Measurements from ENCODE around the gene RPN2.

DNA sequence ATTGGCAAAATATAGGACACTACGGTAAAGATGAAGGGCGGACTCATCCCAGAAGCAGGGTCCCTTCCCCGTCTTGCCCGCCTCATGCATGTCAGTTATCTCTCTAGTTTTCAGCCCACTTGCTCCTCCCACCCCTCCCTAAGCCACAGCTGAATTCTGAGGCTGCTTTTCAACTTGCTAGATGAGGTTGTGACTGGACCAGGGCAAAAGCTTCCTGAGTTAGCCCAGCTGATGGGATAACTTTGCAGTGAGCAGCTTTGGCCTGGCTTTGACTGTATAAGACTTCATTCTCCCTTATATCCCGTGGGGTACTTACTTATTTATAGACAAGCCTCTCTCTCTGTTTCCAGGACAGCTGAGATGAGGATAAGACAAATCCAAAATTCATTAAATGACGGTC lies 59.3 kb downstream of the RPN2 start:
- TF ChIP-seq RAD21 (IDR thresholded peaks at IDR 0.05) (no peak), ATF3 (IDR thresholded peaks at IDR 0.05) (no peak), SP1 (IDR thresholded peaks at IDR 0.05) (no peak), YY1 (IDR thresholded peaks at IDR 0.05) (no peak)
- TF ChIP-seq, protein P1, sequence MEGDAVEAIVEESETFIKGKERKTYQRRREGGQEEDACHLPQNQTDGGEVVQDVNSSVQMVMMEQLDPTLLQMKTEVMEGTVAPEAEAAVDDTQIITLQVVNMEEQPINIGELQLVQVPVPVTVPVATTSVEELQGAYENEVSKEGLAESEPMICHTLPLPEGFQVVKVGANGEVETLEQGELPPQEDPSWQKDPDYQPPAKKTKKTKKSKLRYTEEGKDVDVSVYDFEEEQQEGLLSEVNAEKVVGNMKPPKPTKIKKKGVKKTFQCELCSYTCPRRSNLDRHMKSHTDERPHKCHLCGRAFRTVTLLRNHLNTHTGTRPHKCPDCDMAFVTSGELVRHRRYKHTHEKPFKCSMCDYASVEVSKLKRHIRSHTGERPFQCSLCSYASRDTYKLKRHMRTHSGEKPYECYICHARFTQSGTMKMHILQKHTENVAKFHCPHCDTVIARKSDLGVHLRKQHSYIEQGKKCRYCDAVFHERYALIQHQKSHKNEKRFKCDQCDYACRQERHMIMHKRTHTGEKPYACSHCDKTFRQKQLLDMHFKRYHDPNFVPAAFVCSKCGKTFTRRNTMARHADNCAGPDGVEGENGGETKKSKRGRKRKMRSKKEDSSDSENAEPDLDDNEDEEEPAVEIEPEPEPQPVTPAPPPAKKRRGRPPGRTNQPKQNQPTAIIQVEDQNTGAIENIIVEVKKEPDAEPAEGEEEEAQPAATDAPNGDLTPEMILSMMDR (IDR thresholded peaks at IDR 0.05; ENCODE audit: low read depth, low read length, missing input control) = no peak
- TF ChIP-seq, protein P2, sequence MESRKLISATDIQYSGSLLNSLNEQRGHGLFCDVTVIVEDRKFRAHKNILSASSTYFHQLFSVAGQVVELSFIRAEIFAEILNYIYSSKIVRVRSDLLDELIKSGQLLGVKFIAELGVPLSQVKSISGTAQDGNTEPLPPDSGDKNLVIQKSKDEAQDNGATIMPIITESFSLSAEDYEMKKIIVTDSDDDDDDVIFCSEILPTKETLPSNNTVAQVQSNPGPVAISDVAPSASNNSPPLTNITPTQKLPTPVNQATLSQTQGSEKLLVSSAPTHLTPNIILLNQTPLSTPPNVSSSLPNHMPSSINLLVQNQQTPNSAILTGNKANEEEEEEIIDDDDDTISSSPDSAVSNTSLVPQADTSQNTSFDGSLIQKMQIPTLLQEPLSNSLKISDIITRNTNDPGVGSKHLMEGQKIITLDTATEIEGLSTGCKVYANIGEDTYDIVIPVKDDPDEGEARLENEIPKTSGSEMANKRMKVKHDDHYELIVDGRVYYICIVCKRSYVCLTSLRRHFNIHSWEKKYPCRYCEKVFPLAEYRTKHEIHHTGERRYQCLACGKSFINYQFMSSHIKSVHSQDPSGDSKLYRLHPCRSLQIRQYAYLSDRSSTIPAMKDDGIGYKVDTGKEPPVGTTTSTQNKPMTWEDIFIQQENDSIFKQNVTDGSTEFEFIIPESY (IDR thresholded peaks at IDR 0.05) = no peak

Data from liver (tissue), 3 donors.